Body of pancreas (tissue), 4 donors: ENCODE measurements around the gene MED22. TPM values are rescaled to one million over a fixed set of nuclear protein-coding genes. Genes with fewer than 3 reads are reported as not detected.

Experiments
- ATAC-seq: fragments of 150-250 bp; one replicate; pipeline ENCODE4 v1.9.1; 2016
- DNase-seq, 4 donors: peaks; one replicate each; pipeline ENCODE4 v3.0.0-alpha.2; 2019
- H3K27ac ChIP-seq, 4 donors: fragments of 200-600 bp; sonication (generic); 1 replicate in 3 of 4; 2 replicates in 1 of 4; pipeline versions ENCODE4 v1.5.1 to v1.6.1; 2016 to 2019; ENCODE audit warnings: mild to moderate bottlenecking in 1 of 4, mixed read lengths in 1 of 4, moderate library complexity in 1 of 4
- H3K27me3 ChIP-seq, 2 donors: fragments of 200-600 bp; sonication (generic); one replicate each; pipeline ENCODE4 v1.6.0; 2016; ENCODE audit warnings: mild to moderate bottlenecking in 1 of 2
- H3K36me3 ChIP-seq, 2 donors: fragments of 200-600 bp; sonication (generic); replicated peaks in 1 of 2; 2 replicates each; pipeline ENCODE4 v1.5.1; 2016; ENCODE audit warnings: low read depth in 2 of 2; ENCODE audit not compliant: insufficient read depth in 1 of 2
- H3K4me1 ChIP-seq: fragments of 200-600 bp; sonication (generic); one replicate; pipeline ENCODE4 v1.6.0; 2016
- H3K4me3 ChIP-seq, 2 donors: fragments of 200-600 bp; sonication (generic); 1 replicate in 1 of 2; 2 replicates in 1 of 2; pipeline ENCODE4 v1.5.1; 2016 to 2019
- H3K9me3 ChIP-seq, 3 donors: fragments of 200-600 bp; sonication (generic); 1 replicate in 2 of 3; 2 replicates in 1 of 3; pipeline ENCODE4 v1.5.1; 2016
- CTCF ChIP-seq, 7 experiments: fragments of 450-650 bp in 4 of 7; fragments of 200-600 bp in 3 of 7; sonication (generic) in 3 of 7; IDR thresholded peaks; one replicate each; pipeline ENCODE4 v1.5.1; 2016 to 2019; ENCODE audit warnings: antibody characterized with exemption in 7 of 7
- POLR2A ChIP-seq, 3 donors: fragments of 450-650 bp; IDR thresholded peaks; one replicate each; pipeline ENCODE4 v1.6.1; 2016; ENCODE audit warnings: antibody characterized with exemption in 3 of 3, mild to moderate bottlenecking in 2 of 3
- WGBS, 2 donors: methylation state at CpG; one replicate each; pipeline ENCODE4 v1.1.5; 2017; 5-methylcytosine and 5-hydroxymethylcytosine counted together
- intact Hi-C: fragments of 100-400 bp; cut with DNase I; formaldehyde crosslinking; loops from one replicate; pipeline ENCODE4 v1.15.1; 2023
- total RNA-seq, 2 donors: library from RNA; depleted of rRNA; stranded (reverse); fragments of >200 nt; gene quantifications; one replicate each; pipeline ENCODE4 v1.1.0, GENCODE V29; 2016

The MED22 gene
- total RNA-seq, 2 donors from 2014 or later, result 15.8 to 16.3 TPM

- WGBS, 2 donors, result 83% methylated on average over 7 to 11 of the region's 11 CpGs
- H3K4me1 ChIP-seq, result peaks cover 12% of the 10 kb centered on the region
- H3K4me3 ChIP-seq, result no peak overlapping the region
- intact Hi-C loops, result no loop called here
- H3K27me3 ChIP-seq, result no peaks in the 10 kb centered on the region
- no peaks in the 10 kb centered on the region for H3K36me3 ChIP-seq
- TF ChIP-seq POLR2A (IDR thresholded peaks at IDR 0.05) (no peak), CTCF (IDR thresholded peaks at IDR 0.05) (no peak)
- ATAC-seq (no peak), DNase-seq (peak in 1 of 4 donors; percentile 13)
- no peak overlapping the region for H3K27ac ChIP-seq
- H3K9me3 ChIP-seq, result no peaks in the 10 kb centered on the region
Measured at GRCh38 chr9:133342570-133342969, 5.4 kb downstream of the MED22 start.

GRCh38 chr9:133342069-133342406, 5.9 kb downstream of the MED22 start:
- no peak overlapping the region for H3K27ac ChIP-seq
- ATAC-seq (no peak), DNase-seq (no peak)
- no peak for TF ChIP-seq CTCF (IDR thresholded peaks at IDR 0.05)
- no peak for TF ChIP-seq POLR2A (IDR thresholded peaks at IDR 0.05)
- no peaks in the 10 kb centered on the region for H3K27me3 ChIP-seq
- no peaks in the 10 kb centered on the region for H3K36me3 ChIP-seq
- H3K9me3 ChIP-seq, result no peaks in the 10 kb centered on the region
- peaks cover 12% of the 10 kb centered on the region for H3K4me1 ChIP-seq
- WGBS, 2 donors, result 77 to 92% methylated on average over 6 to 12 of the region's 12 CpGs
- H3K4me3 ChIP-seq, result no peak overlapping the region
- intact Hi-C loops, result no loop called here

- 86 to 89% methylated on average over 9 to 10 of the region's 15 CpGs for WGBS, 2 donors
- no peak overlapping the region for H3K4me3 ChIP-seq
- no peaks in the 10 kb centered on the region for H3K27me3 ChIP-seq
- peaks cover 12% of the 10 kb centered on the region for H3K4me1 ChIP-seq
- intact Hi-C loops, result no loop called here
- H3K36me3 ChIP-seq, result no peaks in the 10 kb centered on the region
- TF ChIP-seq POLR2A (IDR thresholded peaks at IDR 0.05) (peak in 1 of 3 donors; percentile 26), CTCF (IDR thresholded peaks at IDR 0.05) (no peak)
- no peak for ATAC-seq
- no peak overlapping the region for H3K27ac ChIP-seq
- H3K9me3 ChIP-seq, result no peaks in the 10 kb centered on the region
- peak in 1 of 4 donors; percentile 62 for DNase-seq
Measured at GRCh38 chr9:133341369-133342068, 6.4 kb downstream of the MED22 start.

- ATAC-seq (no peak), DNase-seq (no peak)
- Histone ChIP-seq H3K9me3 (no peaks in the 10 kb centered on the region), H3K27ac (no peak overlapping the region), H3K4me3 (no peak overlapping the region), H3K36me3 (no peaks in the 10 kb centered on the region), H3K27me3 (no peaks in the 10 kb centered on the region), H3K4me1 (peaks cover 8% of the 10 kb centered on the region)
- TF ChIP-seq POLR2A (IDR thresholded peaks at IDR 0.05), result no peak
- TF ChIP-seq CTCF (IDR thresholded peaks at IDR 0.05), result no peak
- WGBS, 2 donors, result 83 to 86% methylated on average over 7 to 13 of the region's 13 CpGs
- intact Hi-C loops, result no loop called here
Measured at GRCh38 chr9:133340916-133341315, 7.0 kb downstream of the MED22 start.

GRCh38 chr9:133340256-133340655, 7.7 kb downstream of the MED22 start:
- H3K27me3 ChIP-seq, result no peaks in the 10 kb centered on the region
- H3K36me3 ChIP-seq, result no peaks in the 10 kb centered on the region
- H3K27ac ChIP-seq, result no peak overlapping the region
- no peak for ATAC-seq
- DNase-seq, result no peak
- no peak overlapping the region for H3K4me3 ChIP-seq
- 71 to 94% methylated on average over 3 of the region's 3 CpGs for WGBS, 2 donors
- H3K4me1 ChIP-seq, result peaks cover 9% of the 10 kb centered on the region
- intact Hi-C loops, result no loop called here
- no peak for TF ChIP-seq CTCF (IDR thresholded peaks at IDR 0.05)
- TF ChIP-seq POLR2A (IDR thresholded peaks at IDR 0.05), result no peak
- H3K9me3 ChIP-seq, result no peaks in the 10 kb centered on the region
